ENCODE measurements around the gene LGALS4. TPM values are rescaled to one million over a fixed set of nuclear protein-coding genes. Genes with fewer than 3 reads are reported as not detected.
A peak's percentile ranks its signal among the peaks of the same experiment; 100 is the strongest.
"Not testable (repeated sequence)": the region's sequence is repeated elsewhere in the genome, so short reads cannot be mapped to it uniquely, and the experiment has no call there.

Gene LGALS4
- total and polyA plus RNA-seq, 2 donors from 2014 or later, result 1.2 to 12.2 TPM

GRCh38 chr19:38784224-38784623 is 28.5 kb downstream of the LGALS4 start:
- no peak overlapping the region for H3K4me3 ChIP-seq (ENCODE audit: low read length in 3 of 3)

GRCh38 chr19:38782212-38782611 is 30.5 kb downstream of the LGALS4 start:
- not testable (repeated sequence) for H3K4me1 ChIP-seq (ENCODE audit: control insufficient read depth in 2 of 3, insufficient read depth in 2 of 3, low read depth in 1 of 3, low read length in 3 of 3); H3K9me3 ChIP-seq (ENCODE audit: control insufficient read depth in 2 of 3, insufficient read depth in 1 of 3, low read length in 3 of 3)

More at GRCh38 chr19:38784224-38784623, 28.5 kb downstream of the LGALS4 start:
- Histone ChIP-seq H3K27me3 (ENCODE audit: control insufficient read depth, insufficient read depth, low read length) (no peaks in the 10 kb centered on the region), H3K36me3 (ENCODE audit: control insufficient read depth in 2 of 3, insufficient read depth in 3 of 3, low read length in 3 of 3) (no peaks in the 10 kb centered on the region), H3K27ac (ENCODE audit: low read depth in 2 of 2, low read length in 2 of 2) (no peak overlapping the region), H3K4me1 (ENCODE audit: control insufficient read depth in 2 of 3, insufficient read depth in 2 of 3, low read depth in 1 of 3, low read length in 3 of 3) (no peaks in the 10 kb centered on the region), H3K9ac (ENCODE audit: low read length in 3 of 3) (no peak overlapping the region), H3K9me3 (ENCODE audit: control insufficient read depth in 2 of 3, insufficient read depth in 1 of 3, low read length in 3 of 3) (no peaks in the 10 kb centered on the region)
- FAIRE-seq (no peak), DNase-seq (no peak)
- intact Hi-C loops (cut with DNase I), result no loop called here
- no peak for TF ChIP-seq CTCF (IDR thresholded peaks at IDR 0.05; ENCODE audit: borderline replicate concordance, extremely low read depth, insufficient read depth)

GRCh38 chr19:38781058-38781457 is 31.7 kb downstream of the LGALS4 start:
- no peak for DNase-seq
- intact Hi-C loops (cut with DNase I), result no loop called here
- Histone ChIP-seq H3K9me3 (ENCODE audit: control insufficient read depth in 2 of 3, insufficient read depth in 1 of 3, low read length in 3 of 3) (no peaks in the 10 kb centered on the region), H3K36me3 (ENCODE audit: control insufficient read depth in 2 of 3, insufficient read depth in 3 of 3, low read length in 3 of 3) (no peaks in the 10 kb centered on the region), H3K27ac (ENCODE audit: low read depth in 2 of 2, low read length in 2 of 2) (no peak overlapping the region), H3K4me1 (ENCODE audit: control insufficient read depth in 2 of 3, insufficient read depth in 2 of 3, low read depth in 1 of 3, low read length in 3 of 3) (no peaks in the 10 kb centered on the region), H3K4me3 (ENCODE audit: low read length in 3 of 3) (no peak overlapping the region), H3K9ac (ENCODE audit: low read length in 3 of 3) (no peak overlapping the region), H3K27me3 (ENCODE audit: control insufficient read depth, insufficient read depth, low read length) (no peaks in the 10 kb centered on the region)
- no peak for FAIRE-seq
- no peak for TF ChIP-seq CTCF (IDR thresholded peaks at IDR 0.05; ENCODE audit: borderline replicate concordance, extremely low read depth, insufficient read depth)

More at GRCh38 chr19:38782212-38782611, 30.5 kb downstream of the LGALS4 start:
- H3K9ac ChIP-seq (ENCODE audit: low read length in 3 of 3); H3K27ac ChIP-seq (ENCODE audit: low read depth in 2 of 2, low read length in 2 of 2); H3K36me3 ChIP-seq (ENCODE audit: control insufficient read depth in 2 of 3, insufficient read depth in 3 of 3, low read length in 3 of 3); FAIRE-seq; intact Hi-C loops (cut with DNase I); H3K4me3 ChIP-seq (ENCODE audit: low read length in 3 of 3); H3K27me3 ChIP-seq (ENCODE audit: control insufficient read depth, insufficient read depth, low read length): not testable (repeated sequence)
- DNase-seq, result peak in 1 of 5 donors; percentile 15

GRCh38 chr19:38780443-38780842 is 32.3 kb downstream of the LGALS4 start:
- Histone ChIP-seq H3K27ac (ENCODE audit: low read depth in 2 of 2, low read length in 2 of 2) (no peak overlapping the region), H3K4me1 (ENCODE audit: control insufficient read depth in 2 of 3, insufficient read depth in 2 of 3, low read depth in 1 of 3, low read length in 3 of 3) (no peaks in the 10 kb centered on the region), H3K9me3 (ENCODE audit: control insufficient read depth in 2 of 3, insufficient read depth in 1 of 3, low read length in 3 of 3) (no peaks in the 10 kb centered on the region), H3K27me3 (ENCODE audit: control insufficient read depth, insufficient read depth, low read length) (no peaks in the 10 kb centered on the region), H3K4me3 (ENCODE audit: low read length in 3 of 3) (no peak overlapping the region), H3K9ac (ENCODE audit: low read length in 3 of 3) (no peak overlapping the region), H3K36me3 (ENCODE audit: control insufficient read depth in 2 of 3, insufficient read depth in 3 of 3, low read length in 3 of 3) (no peaks in the 10 kb centered on the region)
- intact Hi-C loops (cut with DNase I), result no loop called here
- TF ChIP-seq CTCF (IDR thresholded peaks at IDR 0.05; ENCODE audit: borderline replicate concordance, extremely low read depth, insufficient read depth), result no peak
- FAIRE-seq (no peak), DNase-seq (peak in 1 of 5 donors; percentile 10)

Measured in kidney (tissue), 14 donors.